Stimulated activated CD8-positive, alpha-beta memory T cell treated with anti-CD3 and anti-CD28 coated beads, Interleukin-15, amount 100 ng/mL, for 1 hour (primary cell): Measurements from ENCODE around the gene SLC7A4.
"Not testable (repeated sequence)": the region's sequence is repeated elsewhere in the genome, so short reads cannot be mapped to it uniquely, and the experiment has no call there.

Experiments
- DNase-seq: peaks from one replicate; pipeline ENCODE4 v3.0.0-alpha.2; 2020; ENCODE audit warnings: low read depth

Gene SLC7A4, protein sequence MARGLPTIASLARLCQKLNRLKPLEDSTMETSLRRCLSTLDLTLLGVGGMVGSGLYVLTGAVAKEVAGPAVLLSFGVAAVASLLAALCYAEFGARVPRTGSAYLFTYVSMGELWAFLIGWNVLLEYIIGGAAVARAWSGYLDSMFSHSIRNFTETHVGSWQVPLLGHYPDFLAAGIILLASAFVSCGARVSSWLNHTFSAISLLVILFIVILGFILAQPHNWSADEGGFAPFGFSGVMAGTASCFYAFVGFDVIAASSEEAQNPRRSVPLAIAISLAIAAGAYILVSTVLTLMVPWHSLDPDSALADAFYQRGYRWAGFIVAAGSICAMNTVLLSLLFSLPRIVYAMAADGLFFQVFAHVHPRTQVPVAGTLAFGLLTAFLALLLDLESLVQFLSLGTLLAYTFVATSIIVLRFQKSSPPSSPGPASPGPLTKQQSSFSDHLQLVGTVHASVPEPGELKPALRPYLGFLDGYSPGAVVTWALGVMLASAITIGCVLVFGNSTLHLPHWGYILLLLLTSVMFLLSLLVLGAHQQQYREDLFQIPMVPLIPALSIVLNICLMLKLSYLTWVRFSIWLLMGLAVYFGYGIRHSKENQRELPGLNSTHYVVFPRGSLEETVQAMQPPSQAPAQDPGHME

GRCh38 chr22:21032037-21032867, at the start of gene SLC7A4:
Gene SLC7A4 (minus strand): TSS chr22:21032561. CDS start chr22:21031812, 749 bp downstream.
- no peak for DNase-seq

- DNase-seq, result no peak
Measured at GRCh38 chr22:21080435-21081137, 48.2 kb upstream of the SLC7A4 start.

DNA sequence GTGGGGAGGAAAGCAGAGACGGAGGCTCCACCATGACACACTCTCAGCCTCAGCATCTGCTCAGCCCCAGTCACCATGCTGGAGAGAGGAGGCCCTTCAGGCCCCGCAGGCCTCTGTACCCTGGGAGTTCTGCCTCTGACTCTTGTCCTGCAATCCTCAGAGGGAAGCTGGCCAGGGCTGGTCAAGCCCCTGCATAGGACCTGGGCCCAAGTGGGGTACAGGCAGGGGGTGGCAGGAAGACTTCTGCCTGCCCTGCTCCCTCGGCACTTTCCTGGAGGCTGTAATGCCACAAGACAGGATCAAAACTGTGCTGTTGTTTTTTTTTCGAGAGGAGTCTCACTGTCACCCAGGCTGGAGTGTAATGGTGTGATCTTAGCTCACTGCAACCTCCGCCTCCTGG, 47.1 kb upstream of the SLC7A4 start:
- DNase-seq, result no peak

DNA sequence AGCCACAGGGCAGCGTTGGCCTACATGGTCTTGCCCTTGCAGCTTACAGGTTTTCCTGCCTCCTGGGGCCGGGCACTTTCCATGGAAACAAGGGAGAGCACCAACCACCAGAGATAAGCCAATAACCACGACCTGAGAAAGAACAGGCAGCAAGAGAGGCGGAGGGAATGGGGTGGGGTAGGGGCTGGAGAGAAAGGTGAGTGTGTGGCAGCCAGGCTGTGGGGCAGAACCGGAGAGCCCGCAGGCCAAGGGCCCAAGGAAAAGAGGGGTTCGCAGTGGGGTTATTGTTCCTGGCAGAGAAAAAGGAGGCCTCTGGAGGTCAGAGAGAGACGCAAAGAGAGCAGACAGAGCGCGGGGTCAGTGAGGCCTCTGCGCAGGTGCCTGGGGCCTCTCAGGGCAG, 46.6 kb upstream of the SLC7A4 start:
- no peak for DNase-seq

- no peak for DNase-seq
Measured at GRCh38 chr22:21077884-21078508, 45.6 kb upstream of the SLC7A4 start.

DNA sequence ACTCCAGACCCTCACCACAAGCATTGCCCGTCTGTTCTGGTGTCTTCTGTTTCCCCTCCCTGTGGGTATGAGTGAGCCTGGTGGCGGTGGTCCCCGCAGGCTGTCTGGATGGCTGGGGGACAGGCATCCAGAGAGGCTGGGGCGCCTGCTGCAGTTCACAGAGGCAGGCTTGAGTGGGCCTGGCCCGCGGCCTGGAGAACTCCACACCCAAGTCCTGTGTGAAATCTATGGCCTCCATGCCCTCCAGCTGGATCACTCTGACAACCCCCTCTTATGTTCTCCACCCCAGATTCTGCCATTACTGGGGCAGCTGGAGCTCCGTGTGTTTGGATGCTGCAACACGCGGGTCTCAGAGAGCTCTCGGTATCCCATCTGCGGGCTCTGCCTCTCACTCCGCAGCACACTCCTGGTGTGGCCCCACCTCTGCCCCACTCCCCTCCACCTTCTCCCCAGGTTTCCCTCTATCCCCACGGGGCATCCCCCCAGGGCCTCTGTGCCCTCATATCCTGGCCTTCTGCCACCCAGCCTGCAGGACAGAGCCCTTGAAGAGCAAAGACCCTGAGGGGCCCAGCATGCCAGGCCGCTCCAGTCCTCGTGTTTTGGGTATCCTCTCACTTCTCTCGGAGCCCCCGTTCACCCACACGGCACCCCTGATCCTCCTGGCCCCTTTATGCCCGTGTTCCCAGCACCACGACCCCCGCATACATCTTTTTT, 44.7 kb upstream of the SLC7A4 start:
- DNase-seq, result no peak

DNA sequence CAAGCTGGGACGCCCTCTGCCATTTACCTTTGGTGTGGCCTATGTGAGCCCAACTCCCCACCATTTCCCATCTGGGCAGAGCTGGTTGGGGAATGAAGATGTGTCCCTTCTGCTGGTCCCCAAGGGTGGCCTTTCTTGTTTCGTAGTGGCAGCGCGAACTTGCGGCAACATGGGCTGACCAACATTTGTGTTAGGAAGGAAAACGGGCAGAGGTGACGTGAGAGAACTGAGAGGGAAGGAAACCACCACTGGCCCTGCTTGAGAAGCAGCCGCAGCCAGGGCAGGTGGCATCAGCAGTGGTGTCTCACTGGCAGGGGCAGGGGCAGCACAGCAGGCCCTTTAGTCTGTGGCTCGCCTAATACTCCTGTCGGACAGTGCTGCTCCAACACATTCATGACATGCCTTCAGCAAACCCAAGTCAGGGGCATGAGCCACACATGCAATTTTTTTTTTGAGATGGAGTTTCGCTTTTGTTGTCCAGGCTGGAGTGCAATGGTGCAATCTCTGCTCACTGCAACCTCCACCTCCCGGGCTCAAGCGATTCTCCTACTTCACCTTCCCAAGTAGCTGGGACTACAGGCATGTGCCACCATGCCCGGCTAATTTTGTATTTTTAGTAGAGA, 43.3 kb upstream of the SLC7A4 start:
- no peak for DNase-seq

DNA sequence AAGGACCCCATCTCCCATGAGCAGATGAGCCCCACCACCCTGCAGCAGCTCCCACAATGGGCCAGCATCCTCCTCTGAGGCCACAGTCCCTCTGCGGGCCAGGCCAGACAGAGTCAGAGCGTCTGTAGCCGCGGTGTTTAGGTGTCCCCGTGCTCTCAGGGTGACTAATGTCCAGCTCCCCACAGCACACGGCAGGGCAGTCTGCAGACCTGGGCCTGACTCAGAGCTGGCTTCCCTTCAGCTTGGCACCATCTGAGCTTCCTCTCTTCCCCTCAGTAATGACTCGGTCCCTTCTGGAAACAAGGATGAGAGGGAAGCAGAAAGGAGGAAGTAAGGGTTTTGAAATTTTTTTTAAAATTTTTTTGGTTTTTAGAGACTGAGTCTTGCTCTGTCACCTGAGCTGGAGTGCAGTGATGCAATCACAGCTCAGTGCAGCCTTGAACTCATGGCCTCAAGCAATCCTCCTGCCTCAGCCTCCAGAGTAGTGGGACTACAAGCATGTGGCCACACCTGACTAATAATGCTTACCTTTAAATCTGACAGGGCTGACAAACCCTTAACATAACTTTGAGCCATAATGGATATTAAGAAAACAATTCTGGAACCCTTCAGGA, 41.8 kb upstream of the SLC7A4 start:
- no peak for DNase-seq

DNA sequence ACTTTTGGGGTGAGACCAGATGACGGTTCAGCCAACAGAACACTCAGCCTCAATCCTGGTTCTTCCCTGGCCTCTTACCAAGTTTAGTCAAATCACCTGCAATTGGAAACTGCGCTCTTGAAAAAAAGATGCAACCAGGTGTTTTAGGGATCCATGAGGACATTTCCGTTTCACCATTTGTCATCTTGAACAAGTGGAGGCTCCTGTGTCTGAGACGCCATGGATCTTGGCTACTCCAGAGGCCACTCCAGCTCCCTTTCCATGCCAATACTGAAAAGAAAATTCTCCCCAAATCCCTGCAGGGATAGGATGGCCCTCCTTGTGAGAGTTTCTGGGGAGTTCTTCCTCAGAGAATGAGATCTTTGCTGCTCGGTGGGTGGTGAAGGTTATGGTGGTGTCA, 41.1 kb upstream of the SLC7A4 start:
- DNase-seq, result no peak

DNA sequence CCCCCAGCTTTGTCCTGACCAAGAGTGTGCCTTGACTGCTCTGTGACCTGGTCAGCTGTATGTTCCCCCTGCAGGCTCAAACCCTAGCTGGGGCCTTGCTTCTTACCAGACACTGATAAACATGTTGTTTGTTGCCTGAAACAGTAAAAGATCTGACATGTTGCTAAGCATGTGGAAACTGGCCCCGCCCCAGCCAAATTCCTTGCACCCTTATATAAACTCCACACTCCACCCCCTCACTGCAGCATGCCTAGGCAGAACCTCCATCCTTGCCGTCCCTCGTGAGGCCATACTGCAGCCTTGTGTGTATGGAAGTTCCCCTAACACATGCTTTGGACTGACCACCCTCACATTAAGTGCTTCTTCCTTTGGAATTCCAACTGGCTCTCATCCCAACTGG, 40.7 kb upstream of the SLC7A4 start:
- no peak for DNase-seq

GRCh38 chr22:21071796-21072195, 39.4 kb upstream of the SLC7A4 start:
- DNase-seq, result not testable (repeated sequence)

DNA sequence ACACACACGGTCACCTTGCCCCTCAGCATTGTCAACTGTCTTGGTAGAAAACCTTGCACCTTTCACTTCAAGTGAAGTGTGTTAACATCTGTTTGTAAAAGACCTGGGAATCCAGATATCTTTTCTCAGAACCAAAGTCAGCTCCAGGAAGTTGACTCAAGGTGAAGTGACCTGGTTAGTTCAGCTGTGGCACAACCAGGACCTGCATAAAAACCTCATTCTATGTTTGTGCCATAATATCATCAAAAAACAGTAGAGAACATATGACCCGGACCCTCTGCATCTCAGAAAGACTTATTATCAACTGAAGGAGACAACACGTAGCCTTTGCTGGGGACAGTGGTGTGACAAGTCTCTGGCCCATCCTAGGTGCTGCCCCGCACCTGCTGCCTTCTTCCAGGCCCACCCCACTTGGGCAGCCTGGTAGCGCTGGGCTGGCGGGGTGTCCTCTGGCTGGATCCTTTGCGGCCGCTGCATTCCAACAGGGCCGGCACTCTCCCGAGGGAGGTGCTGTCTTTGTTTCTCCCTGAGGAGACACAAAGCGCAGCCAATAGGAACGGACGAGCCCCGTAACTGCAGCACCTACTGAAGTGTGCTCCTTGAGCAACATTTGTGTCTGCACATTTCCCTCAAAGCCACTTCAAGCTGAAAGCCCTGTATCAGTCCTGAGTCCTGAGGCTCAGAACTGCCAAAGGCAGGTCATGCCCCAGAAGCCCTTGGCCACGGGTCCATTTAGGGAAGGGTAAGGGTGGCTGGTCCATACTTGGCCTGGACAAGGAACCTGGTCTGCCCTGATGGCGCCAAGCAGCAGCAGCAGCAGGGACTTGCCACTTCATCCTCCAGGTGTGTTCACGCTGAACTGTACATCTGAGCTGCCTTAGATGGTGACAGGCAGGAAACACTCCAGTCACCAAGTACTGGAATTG, 38.6 kb upstream of the SLC7A4 start:
- no peak for DNase-seq

- DNase-seq, result no peak
Measured at GRCh38 chr22:21069375-21069774, 37.0 kb upstream of the SLC7A4 start.

DNA sequence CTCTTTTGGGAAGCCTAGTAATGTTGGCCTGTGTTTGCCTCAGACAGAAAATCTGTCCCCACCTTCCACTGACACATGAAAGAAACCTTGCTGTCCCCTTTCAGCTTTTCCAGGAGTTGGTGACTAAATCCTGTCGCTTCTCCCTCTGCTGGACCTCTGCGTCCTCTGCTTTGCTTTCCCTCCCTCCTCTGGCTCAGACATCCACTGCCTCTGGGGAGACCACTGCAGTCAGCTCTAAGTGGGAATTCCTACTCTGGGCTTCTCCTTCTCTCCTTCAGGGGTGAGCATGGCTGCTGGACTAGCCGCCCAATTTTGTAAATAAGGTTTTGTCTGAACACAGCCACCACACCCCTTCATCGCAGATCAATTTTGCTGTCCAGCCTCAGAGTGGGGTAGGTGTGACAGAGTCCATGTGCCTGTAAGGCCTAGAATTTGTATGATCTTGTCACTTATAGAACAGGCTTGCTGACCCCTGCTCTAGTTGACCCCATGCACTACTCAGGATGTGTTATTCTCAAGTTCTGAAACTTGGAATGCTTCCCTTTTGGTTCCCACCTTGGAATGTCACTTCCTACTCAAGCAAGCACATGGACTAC, 36.4 kb upstream of the SLC7A4 start:
- DNase-seq, result no peak

DNA sequence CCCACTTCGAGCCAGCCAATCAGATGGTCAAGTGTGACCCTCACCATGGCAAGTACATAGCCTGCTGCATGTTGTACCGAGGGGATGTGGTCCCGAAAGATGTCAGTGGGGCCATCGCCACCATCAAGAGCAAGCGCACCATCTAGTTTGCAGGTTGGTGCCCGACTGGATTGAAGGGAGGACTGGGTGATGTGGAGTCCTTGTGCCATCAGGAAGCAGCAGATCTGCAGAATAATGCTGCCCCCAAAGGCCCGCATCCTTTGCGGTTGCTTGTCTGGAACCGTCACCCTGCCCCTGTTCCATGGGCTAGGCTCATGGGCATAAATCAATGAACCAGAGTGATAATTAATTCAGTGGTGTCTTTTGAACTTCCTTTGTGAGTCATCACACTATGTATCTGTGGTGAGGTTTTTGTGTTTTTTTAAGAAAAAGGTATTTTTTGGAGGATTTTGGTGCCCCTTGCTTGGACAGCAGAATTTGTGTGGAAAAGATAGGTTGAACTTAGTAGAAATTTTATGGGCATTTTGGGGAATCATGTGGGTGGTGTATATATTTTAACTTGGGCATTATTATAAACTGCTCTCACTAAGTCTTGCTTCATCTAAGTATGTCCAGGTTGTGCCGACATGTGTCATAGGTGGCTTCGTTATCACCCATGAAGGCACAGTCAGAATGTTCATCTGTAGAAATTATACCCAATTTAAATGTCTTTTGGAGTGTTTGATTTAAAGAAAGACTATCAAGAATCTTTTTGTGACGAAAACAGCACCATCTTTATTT, 35.7 kb upstream of the SLC7A4 start:
- DNase-seq, result no peak

DNA sequence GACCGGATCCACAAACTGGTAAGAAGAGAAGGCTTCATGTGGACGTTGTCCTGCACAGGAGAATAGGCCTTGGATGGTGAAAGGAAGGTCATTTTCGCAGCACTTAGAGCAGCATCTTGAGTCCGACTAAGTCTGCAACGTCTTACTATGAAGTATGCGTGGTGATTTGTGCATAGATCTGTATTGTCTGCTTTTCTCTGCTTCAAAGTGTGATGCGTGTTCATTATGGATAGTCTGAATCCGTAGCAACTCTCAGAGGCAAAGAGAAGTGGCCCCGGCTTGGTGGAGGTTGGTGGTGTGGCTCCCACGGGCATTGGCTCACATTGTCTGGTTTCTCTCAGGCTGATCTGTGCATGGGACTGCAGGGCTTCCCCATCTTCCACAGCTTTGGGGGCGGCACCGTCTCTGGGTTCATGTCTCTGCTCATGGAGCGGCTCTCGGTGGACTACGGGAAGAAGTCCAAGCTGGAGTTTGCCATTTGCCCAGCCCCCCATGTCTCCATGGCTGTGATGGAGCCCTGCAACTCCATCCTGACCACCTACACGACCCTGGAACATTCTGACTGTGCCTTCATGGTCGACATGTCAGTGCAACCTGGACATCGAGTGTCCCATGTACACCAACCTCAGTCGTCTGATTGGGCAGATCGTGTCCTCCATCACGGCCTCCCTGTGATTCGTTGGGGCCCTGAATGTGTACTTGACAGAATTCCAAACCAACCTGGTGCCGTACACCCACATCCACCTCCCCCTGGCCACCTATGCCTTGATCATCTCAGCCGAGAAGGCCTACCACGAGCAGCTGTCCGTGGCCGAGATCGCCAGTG, 34.9 kb upstream of the SLC7A4 start:
- DNase-seq, result no peak
